Adipocyte (in vitro differentiated cells): ENCODE data around the gene DUOX1.

Experiments used
- DNase-seq: peaks from one replicate; pipeline ENCODE4 v3.0.0-alpha.2; 2015; ENCODE audit warnings: low read depth
- H3K27me3 ChIP-seq: replicated peaks from 2 replicates; pipeline ENCODE4 v1.7.0; 2013; ENCODE audit warnings: mild to moderate bottlenecking, low read length, moderate library complexity; ENCODE audit not compliant: control insufficient read depth, insufficient read depth
- H3K36me3 ChIP-seq: 2 replicates; pipeline ENCODE4 v1.7.0; 2013; ENCODE audit warnings: low read length, mild to moderate bottlenecking, moderate library complexity; ENCODE audit not compliant: control insufficient read depth, insufficient read depth, severe bottlenecking
- H3K4me1 ChIP-seq: 2 replicates; pipeline ENCODE4 v1.7.0; 2013; ENCODE audit warnings: mild to moderate bottlenecking, low read length, moderate library complexity; ENCODE audit not compliant: control insufficient read depth, insufficient read depth
- H3K4me3 ChIP-seq: 2 replicates; pipeline ENCODE4 v1.7.0; 2013; ENCODE audit warnings: mild to moderate bottlenecking, low read length, moderate library complexity
- H3K9ac ChIP-seq: 2 replicates; pipeline ENCODE4 v1.7.0; 2013; ENCODE audit warnings: mild to moderate bottlenecking, low read length, moderate library complexity
- H3K9me3 ChIP-seq: 2 replicates; pipeline ENCODE4 v1.7.0; 2013; ENCODE audit warnings: mild to moderate bottlenecking, low read length, moderate library complexity; ENCODE audit not compliant: control insufficient read depth

The DUOX1 gene

GRCh38 chr15:45186771-45187577 lies 57.2 kb downstream of the DUOX1 start:
- Histone ChIP-seq H3K4me3 (peak overlapping the region; percentile 52), H3K36me3 (no peaks in the 10 kb centered on the region), H3K9me3 (no peaks in the 10 kb centered on the region), H3K4me1 (peaks cover 15% of the 10 kb centered on the region), H3K9ac (no peak overlapping the region), H3K27me3 (peaks cover 19% of the 10 kb centered on the region)
- peak; percentile 32 for DNase-seq

- Histone ChIP-seq H3K27me3 (peaks cover 19% of the 10 kb centered on the region), H3K9ac (no peak overlapping the region), H3K9me3 (no peaks in the 10 kb centered on the region), H3K36me3 (no peaks in the 10 kb centered on the region), H3K4me3 (no peak overlapping the region), H3K4me1 (peaks cover 15% of the 10 kb centered on the region)
- no peak for DNase-seq
Observed at GRCh38 chr15:45187578-45187893, 57.7 kb downstream of the DUOX1 start.

DNA sequence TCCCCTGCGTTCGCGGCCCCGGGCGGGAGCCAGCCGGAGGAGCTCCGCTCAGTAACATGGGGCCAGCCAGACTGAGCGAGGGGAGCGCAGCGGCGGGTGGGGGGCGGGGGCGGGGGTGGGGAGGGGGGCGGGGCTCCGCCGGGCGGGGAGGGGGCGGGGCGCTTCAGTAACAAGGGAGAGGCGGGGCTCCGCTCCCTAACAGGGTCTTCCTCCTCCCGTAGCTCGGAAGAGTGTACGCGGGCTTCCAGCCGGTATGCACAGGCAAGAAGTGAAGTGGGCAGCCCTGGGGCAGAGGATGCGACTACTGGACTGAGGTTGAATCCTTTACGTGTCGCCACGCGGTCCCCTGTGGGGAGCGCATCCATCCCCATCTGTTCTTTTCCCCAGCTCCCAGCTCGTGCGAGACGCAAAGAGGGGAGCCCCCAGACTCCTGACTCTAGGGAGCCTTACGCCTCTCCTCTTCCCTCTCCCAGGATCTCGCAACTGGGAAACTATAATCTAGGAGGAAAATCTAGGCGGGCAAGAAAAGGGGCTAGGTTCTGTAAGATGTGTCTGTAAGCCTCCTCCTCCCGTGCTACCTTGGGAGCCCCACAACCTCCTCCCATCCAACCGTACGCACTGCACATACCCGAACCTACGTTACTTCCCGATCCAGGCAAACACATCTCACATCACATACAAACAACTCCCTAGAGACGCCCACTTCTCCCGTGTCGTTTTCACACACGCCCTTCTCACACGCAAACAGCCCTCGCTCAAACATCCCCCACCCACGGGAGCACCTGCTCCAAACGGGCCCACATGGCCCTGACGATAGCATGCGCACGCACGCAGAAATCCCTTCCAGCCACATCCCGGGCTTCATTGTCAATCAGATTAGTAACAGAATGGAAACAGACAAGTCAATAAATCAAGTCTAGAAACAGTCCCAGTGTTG lies 58.4 kb downstream of the DUOX1 start, which contains the start of gene SHF:
SHF (minus strand) TSS at position 73 of the 937 bp plus-strand sequence; CDS start at position 58, 15 bp downstream.
- Histone ChIP-seq H3K4me1 (peaks cover 15% of the 10 kb centered on the region), H3K9me3 (no peaks in the 10 kb centered on the region), H3K27me3 (peaks cover 19% of the 10 kb centered on the region), H3K4me3 (peak within 1 kb of the TSS; percentile 83), H3K9ac (peak within 1 kb of the TSS; percentile 38), H3K36me3 (no peaks in the 10 kb centered on the region)
- DNase-seq = peak; percentile 76

- Histone ChIP-seq H3K36me3 (no peaks in the 10 kb centered on the region), H3K27me3 (no peaks in the 10 kb centered on the region), H3K4me1 (peaks cover 8% of the 10 kb centered on the region), H3K9me3 (no peaks in the 10 kb centered on the region), H3K4me3 (peak overlapping the region; percentile 76), H3K9ac (peak overlapping the region; percentile 69)
- DNase-seq = no peak
Observed at GRCh38 chr15:45197512-45197911, 67.7 kb downstream of the DUOX1 start.

GRCh38 chr15:45198337-45199135 lies 68.7 kb downstream of the DUOX1 start:
- Histone ChIP-seq H3K36me3 (no peaks in the 10 kb centered on the region), H3K4me1 (peaks cover 12% of the 10 kb centered on the region), H3K4me3 (peak overlapping the region; percentile 92), H3K9ac (peak overlapping the region; percentile 77), H3K27me3 (no peaks in the 10 kb centered on the region), H3K9me3 (no peaks in the 10 kb centered on the region)
- peak; percentile 98 for DNase-seq

- Histone ChIP-seq H3K9ac (peak overlapping the region; percentile 77), H3K4me1 (peaks cover 14% of the 10 kb centered on the region), H3K27me3 (no peaks in the 10 kb centered on the region), H3K9me3 (no peaks in the 10 kb centered on the region), H3K36me3 (no peaks in the 10 kb centered on the region), H3K4me3 (peak overlapping the region; percentile 92)
- peak; percentile 43 for DNase-seq
Observed at GRCh38 chr15:45199136-45199810, 69.5 kb downstream of the DUOX1 start.

- no peaks in the 10 kb centered on the region for H3K27me3 ChIP-seq
- DNase-seq = peak; percentile 96
- H3K4me3 ChIP-seq = peak overlapping the region; percentile 92
- no peaks in the 10 kb centered on the region for H3K9me3 ChIP-seq
- H3K4me1 ChIP-seq = peaks cover 14% of the 10 kb centered on the region
- H3K36me3 ChIP-seq = no peaks in the 10 kb centered on the region
- peak overlapping the region; percentile 87 for H3K9ac ChIP-seq
Observed at GRCh38 chr15:45200001-45200798, 70.4 kb downstream of the DUOX1 start.

DNA sequence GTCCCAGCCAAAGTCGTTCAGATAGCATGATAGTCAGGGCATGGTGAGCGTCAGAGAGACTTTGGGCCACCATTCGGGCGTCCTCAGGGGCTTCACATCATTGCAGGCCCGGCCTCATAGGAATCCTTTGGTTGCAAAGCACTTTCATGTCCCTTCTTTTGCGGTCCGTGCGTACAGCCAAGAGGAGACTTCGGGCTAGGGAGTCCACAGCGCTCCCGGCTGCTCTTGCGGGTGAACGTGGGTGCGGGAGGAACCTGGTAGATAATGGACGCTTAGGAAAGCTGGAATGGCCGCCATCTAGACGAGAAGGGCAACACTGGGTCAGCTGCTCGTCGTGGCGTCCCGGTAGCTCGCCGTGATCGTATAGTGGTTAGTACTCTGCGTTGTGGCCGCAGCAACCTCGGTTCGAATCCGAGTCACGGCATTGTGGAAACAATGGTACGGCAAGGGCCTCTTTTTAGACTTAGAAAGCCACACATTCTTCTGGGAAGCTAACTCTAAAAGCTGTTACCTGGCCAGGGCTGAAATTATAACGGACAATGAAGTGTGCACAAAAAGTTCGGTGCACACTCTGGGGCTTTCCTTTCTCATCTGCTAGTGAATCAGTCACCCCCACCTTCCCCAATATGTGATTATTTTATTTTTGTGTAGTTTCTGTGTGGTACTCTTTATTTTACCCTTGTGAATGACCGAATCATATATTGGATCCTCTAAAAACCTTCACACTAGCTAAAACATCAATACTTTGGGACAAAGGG lies 71.2 kb downstream of the DUOX1 start:
- H3K4me3 ChIP-seq = peak overlapping the region; percentile 92
- H3K4me1 ChIP-seq = peaks cover 14% of the 10 kb centered on the region
- no peaks in the 10 kb centered on the region for H3K9me3 ChIP-seq
- H3K9ac ChIP-seq = peak overlapping the region; percentile 87
- no peaks in the 10 kb centered on the region for H3K27me3 ChIP-seq
- no peaks in the 10 kb centered on the region for H3K36me3 ChIP-seq
- DNase-seq = peak; percentile 76

DNA sequence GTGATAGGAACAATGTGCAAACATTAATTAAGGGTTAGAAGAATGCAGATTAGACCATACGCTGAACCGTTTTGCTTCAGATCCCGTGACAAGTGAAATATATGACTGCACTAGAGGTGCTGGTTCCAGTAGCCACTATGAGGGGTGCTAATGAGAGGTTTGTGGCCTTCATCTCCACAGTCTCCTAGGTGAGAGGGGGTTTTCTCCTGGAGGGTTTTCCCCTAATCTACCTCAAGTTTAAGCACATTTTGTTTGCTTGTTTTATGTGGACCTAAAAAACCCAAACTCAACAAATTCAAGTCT lies 71.7 kb downstream of the DUOX1 start:
- H3K9me3 ChIP-seq = no peaks in the 10 kb centered on the region
- H3K36me3 ChIP-seq = no peaks in the 10 kb centered on the region
- H3K4me3 ChIP-seq = no peak overlapping the region
- H3K4me1 ChIP-seq = peaks cover 14% of the 10 kb centered on the region
- no peak for DNase-seq
- no peaks in the 10 kb centered on the region for H3K27me3 ChIP-seq
- H3K9ac ChIP-seq = no peak overlapping the region
